ENCODE results near the gene CDH23.

The CDH23 gene

DNA sequence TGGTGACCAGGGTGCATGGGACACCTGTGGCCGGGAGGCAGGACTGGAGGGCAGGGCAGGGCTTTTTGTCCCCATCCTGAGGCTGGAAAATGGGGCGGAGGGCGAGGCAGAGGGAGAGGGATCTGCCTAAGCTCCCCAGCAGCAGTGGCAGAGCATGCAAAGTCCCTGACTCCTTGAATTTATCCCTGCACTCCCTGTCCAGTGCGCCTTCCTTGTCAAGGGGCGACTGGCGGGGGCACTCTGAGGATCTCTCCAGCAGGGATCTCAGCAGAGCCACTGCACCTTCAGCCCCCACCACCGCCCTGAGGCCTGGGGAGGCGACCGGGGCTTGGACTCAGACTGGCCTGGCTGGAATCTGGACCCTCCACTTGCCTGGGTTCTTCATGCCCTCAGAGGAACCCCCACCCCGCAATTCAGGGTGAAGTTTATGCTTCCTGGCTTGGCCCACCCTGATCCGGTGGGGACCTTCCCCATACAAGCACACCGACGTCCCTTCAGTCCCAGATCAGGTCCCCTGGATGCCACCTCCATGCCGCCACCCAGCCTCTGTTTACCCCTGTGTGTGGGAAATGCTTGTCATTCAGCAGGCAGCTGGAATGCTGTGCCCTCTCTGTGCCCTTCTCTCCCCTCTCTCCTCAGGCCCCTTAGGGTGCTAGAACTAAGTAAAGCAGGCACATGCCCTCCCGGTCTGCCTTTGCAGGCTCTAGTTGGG is 46.3 kb downstream of the CDH23 start:
- no peaks in the 10 kb centered on the region for H3K9me3 ChIP-seq (ENCODE audit: insufficient read depth, low read length)
- H3K4me3 ChIP-seq (ENCODE audit: insufficient read length, low read depth): no peak overlapping the region
- H3K36me3 ChIP-seq (ENCODE audit: insufficient read depth, insufficient read length, low read length): no peaks in the 10 kb centered on the region
- H3K27me3 ChIP-seq (ENCODE audit: insufficient read depth, insufficient read length): no peaks in the 10 kb centered on the region
- no peak for DNase-seq (ENCODE audit: low read depth, low spot score)
- H3K4me1 ChIP-seq (ENCODE audit: insufficient read depth, insufficient read length): peaks cover 2% of the 10 kb centered on the region
- no peak overlapping the region for H3K9ac ChIP-seq (ENCODE audit: insufficient read length, low read depth)
- TF ChIP-seq SUZ12 (IDR thresholded peaks at IDR 0.05; ENCODE audit: extremely low read depth, insufficient read depth, insufficient read length) (no peak), YY1 (IDR thresholded peaks at IDR 0.05; ENCODE audit: insufficient read depth, insufficient read length) (no peak), ZNF274 (IDR thresholded peaks at IDR 0.05; ENCODE audit: low read depth, low read length) (no peak)

DNA sequence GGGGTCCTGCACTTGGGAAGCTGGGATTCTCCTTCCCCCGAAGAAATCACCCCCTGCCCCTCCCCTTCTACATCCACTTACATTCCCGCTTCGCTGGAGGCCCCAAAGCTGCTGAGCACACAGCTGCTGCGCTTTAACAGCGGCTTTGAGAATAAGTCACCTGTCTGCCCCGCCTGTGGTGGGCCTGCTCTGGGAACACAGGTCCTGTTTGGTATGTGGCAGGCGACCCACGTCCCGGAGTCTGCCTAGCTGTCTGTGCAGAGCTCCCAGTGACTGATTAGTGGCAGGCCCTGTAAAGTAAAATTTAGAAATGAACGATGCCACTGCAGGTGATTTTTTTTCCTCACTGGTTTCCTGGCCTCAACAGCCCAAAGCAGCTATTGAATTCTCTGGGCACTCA is 47.0 kb downstream of the CDH23 start:
- Histone ChIP-seq H3K36me3 (ENCODE audit: insufficient read depth, insufficient read length, low read length) (no peaks in the 10 kb centered on the region), H3K9me3 (ENCODE audit: insufficient read depth, low read length) (no peaks in the 10 kb centered on the region), H3K9ac (ENCODE audit: insufficient read length, low read depth) (no peak overlapping the region), H3K27me3 (ENCODE audit: insufficient read depth, insufficient read length) (no peaks in the 10 kb centered on the region), H3K4me3 (ENCODE audit: insufficient read length, low read depth) (no peak overlapping the region), H3K4me1 (ENCODE audit: insufficient read depth, insufficient read length) (peaks cover 2% of the 10 kb centered on the region)
- no peak for TF ChIP-seq SUZ12 (IDR thresholded peaks at IDR 0.05; ENCODE audit: extremely low read depth, insufficient read depth, insufficient read length)
- no peak for TF ChIP-seq ZNF274 (IDR thresholded peaks at IDR 0.05; ENCODE audit: low read depth, low read length)
- no peak for TF ChIP-seq YY1 (IDR thresholded peaks at IDR 0.05; ENCODE audit: insufficient read depth, insufficient read length)
- DNase-seq (ENCODE audit: low read depth, low spot score): no peak

DNA sequence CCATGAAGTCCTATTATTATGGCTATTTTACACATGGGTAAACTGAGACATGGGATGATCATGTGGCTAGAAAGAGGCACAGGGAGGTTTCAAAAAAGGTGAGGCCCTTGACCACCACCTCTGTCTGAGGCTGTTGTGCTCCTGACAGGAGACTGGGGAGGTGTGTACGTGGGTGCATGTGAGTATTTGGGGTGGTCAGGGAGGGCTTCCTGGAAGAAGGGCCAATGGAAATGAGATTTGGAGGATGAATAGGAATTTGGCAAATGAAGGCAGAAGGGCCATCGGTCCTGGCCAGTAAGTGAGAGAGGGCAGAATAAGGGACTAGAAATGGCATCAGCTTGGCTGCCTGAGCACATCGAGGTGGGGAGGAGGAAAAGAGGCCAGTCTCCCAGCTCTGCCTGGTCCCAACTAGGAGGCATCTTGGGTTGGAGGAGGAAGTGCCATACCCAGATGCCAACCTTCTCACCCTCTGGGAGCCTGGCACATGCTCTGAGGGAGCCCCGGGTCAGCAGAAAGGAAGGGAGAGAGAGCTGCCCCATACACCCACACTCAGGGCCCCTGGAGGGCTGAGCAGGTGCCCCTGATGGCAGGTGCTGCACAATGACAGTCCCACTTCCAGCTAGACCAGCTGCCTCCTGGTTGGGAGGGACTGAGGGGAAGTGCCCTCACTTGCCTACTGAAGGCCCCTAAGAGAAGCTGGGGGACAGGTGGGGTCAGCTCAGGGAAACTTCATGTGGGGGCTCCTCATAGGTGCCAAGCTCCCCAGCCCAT is 47.7 kb downstream of the CDH23 start:
- no peak overlapping the region for H3K4me3 ChIP-seq (ENCODE audit: insufficient read length, low read depth)
- TF ChIP-seq YY1 (IDR thresholded peaks at IDR 0.05; ENCODE audit: insufficient read depth, insufficient read length) (no peak), SUZ12 (IDR thresholded peaks at IDR 0.05; ENCODE audit: extremely low read depth, insufficient read depth, insufficient read length) (no peak), ZNF274 (IDR thresholded peaks at IDR 0.05; ENCODE audit: low read depth, low read length) (no peak)
- no peaks in the 10 kb centered on the region for H3K36me3 ChIP-seq (ENCODE audit: insufficient read depth, insufficient read length, low read length)
- no peak overlapping the region for H3K9ac ChIP-seq (ENCODE audit: insufficient read length, low read depth)
- H3K4me1 ChIP-seq (ENCODE audit: insufficient read depth, insufficient read length): peaks cover 2% of the 10 kb centered on the region
- H3K27me3 ChIP-seq (ENCODE audit: insufficient read depth, insufficient read length): no peaks in the 10 kb centered on the region
- no peaks in the 10 kb centered on the region for H3K9me3 ChIP-seq (ENCODE audit: insufficient read depth, low read length)
- DNase-seq (ENCODE audit: low read depth, low spot score): no peak

DNA sequence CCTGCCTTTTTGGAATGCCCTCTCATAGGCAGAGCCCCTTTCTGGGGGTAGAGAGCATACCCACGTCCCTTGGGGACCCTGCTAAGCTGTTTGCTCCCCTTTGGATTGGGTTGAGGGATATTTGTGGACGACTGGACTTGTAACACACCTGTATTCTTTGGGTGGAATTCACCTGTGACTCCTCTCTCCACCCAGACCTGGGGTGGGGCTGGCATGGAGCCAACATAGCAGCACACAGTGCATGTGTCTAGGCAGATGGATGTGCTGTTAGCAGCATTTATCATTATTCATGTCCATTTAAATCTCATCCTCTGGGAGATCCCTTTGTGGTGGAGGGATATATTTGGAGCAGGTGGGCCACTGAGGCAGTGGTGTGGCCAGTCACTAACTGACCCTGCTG is 51.0 kb downstream of the CDH23 start:
- H3K27me3 ChIP-seq (ENCODE audit: insufficient read depth, insufficient read length): no peaks in the 10 kb centered on the region
- TF ChIP-seq ZNF274 (IDR thresholded peaks at IDR 0.05; ENCODE audit: low read depth, low read length) (no peak), SUZ12 (IDR thresholded peaks at IDR 0.05; ENCODE audit: extremely low read depth, insufficient read depth, insufficient read length) (no peak), YY1 (IDR thresholded peaks at IDR 0.05; ENCODE audit: insufficient read depth, insufficient read length) (no peak)
- DNase-seq (ENCODE audit: low read depth, low spot score): no peak

DNA sequence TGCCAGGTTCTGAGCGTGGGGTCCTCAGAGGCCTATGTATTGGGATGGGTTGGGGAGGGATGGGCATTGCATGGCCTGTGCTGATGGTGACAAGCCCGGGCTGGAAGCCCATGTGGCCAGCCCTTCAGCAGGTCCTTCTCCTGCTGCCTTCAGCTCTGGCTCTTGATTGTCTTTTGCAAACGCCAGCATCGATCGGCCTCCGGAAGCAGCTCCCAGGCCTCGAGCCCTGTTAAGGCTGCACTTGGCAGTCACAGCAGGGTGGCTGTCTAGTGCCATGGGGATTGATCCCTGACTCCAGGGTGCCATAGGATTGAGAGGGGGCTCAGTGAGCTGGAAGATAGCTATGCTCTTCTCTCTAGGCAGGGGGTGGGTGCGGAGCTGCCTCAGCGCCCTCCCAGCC is 51.4 kb downstream of the CDH23 start:
- Histone ChIP-seq H3K9ac (ENCODE audit: insufficient read length, low read depth) (no peak overlapping the region), H3K27me3 (ENCODE audit: insufficient read depth, insufficient read length) (no peaks in the 10 kb centered on the region), H3K9me3 (ENCODE audit: insufficient read depth, low read length) (no peaks in the 10 kb centered on the region), H3K4me1 (ENCODE audit: insufficient read depth, insufficient read length) (no peaks in the 10 kb centered on the region), H3K36me3 (ENCODE audit: insufficient read depth, insufficient read length, low read length) (no peaks in the 10 kb centered on the region), H3K4me3 (ENCODE audit: insufficient read length, low read depth) (no peak overlapping the region)
- TF ChIP-seq YY1 (IDR thresholded peaks at IDR 0.05; ENCODE audit: insufficient read depth, insufficient read length) (no peak), SUZ12 (IDR thresholded peaks at IDR 0.05; ENCODE audit: extremely low read depth, insufficient read depth, insufficient read length) (no peak), ZNF274 (IDR thresholded peaks at IDR 0.05; ENCODE audit: low read depth, low read length) (no peak)
- no peak for DNase-seq (ENCODE audit: low read depth, low spot score)

More for the DNA sequence above, 51.0 kb downstream of the CDH23 start:
- Histone ChIP-seq H3K36me3 (ENCODE audit: insufficient read depth, insufficient read length, low read length) (no peaks in the 10 kb centered on the region), H3K9me3 (ENCODE audit: insufficient read depth, low read length) (no peaks in the 10 kb centered on the region), H3K4me3 (ENCODE audit: insufficient read length, low read depth) (no peak overlapping the region), H3K9ac (ENCODE audit: insufficient read length, low read depth) (no peak overlapping the region), H3K4me1 (ENCODE audit: insufficient read depth, insufficient read length) (no peaks in the 10 kb centered on the region)

DNA sequence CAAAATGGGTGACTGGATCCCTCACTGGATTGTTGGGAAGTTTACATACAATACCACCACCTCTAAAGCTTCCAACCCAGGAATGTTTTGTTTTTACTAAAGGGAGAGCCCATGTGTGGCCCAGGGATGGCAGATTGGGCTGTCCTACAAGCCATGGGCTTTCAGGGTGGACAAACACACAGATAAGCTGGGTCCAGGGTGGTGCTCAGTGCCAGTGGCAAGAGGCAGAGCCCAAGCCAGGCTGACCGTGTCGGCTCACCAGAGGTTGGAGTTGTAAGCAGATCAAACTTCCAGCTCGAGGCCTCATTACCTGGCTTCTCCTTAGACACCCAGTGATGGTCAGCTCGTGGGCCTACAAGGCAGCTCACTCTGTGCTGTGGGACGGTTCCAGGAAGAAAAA is 52.3 kb downstream of the CDH23 start:
- Histone ChIP-seq H3K9ac (ENCODE audit: insufficient read length, low read depth) (no peak overlapping the region), H3K9me3 (ENCODE audit: insufficient read depth, low read length) (no peaks in the 10 kb centered on the region), H3K4me1 (ENCODE audit: insufficient read depth, insufficient read length) (no peaks in the 10 kb centered on the region), H3K36me3 (ENCODE audit: insufficient read depth, insufficient read length, low read length) (no peaks in the 10 kb centered on the region), H3K27me3 (ENCODE audit: insufficient read depth, insufficient read length) (no peaks in the 10 kb centered on the region), H3K4me3 (ENCODE audit: insufficient read length, low read depth) (no peak overlapping the region)
- DNase-seq (ENCODE audit: low read depth, low spot score): no peak
- no peak for TF ChIP-seq ZNF274 (IDR thresholded peaks at IDR 0.05; ENCODE audit: low read depth, low read length)
- TF ChIP-seq YY1 (IDR thresholded peaks at IDR 0.05; ENCODE audit: insufficient read depth, insufficient read length): no peak
- no peak for TF ChIP-seq SUZ12 (IDR thresholded peaks at IDR 0.05; ENCODE audit: extremely low read depth, insufficient read depth, insufficient read length)

DNA sequence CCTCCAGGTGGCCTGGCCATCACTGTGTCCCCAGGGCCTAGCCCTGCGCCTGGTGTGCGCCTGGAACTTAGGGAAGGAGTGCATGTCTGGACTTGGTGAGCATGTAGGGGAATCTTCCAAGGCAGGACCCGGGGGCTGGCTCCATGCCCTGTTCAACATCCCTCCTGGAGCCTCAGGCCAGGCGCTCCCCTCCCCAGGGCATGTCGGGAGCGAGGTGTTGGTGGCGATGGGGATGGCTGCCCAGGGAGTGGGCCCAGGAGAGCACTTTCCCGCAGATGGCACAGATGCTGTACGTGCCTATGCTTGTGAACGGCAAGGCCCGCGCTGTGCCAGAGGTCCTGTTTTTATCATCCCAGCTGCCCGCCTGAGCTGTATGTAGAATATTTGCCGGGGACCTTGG is 55.0 kb downstream of the CDH23 start:
- Histone ChIP-seq H3K4me1 (ENCODE audit: insufficient read depth, insufficient read length) (no peaks in the 10 kb centered on the region), H3K27me3 (ENCODE audit: insufficient read depth, insufficient read length) (no peaks in the 10 kb centered on the region), H3K9me3 (ENCODE audit: insufficient read depth, low read length) (no peaks in the 10 kb centered on the region), H3K9ac (ENCODE audit: insufficient read length, low read depth) (no peak overlapping the region), H3K36me3 (ENCODE audit: insufficient read depth, insufficient read length, low read length) (no peaks in the 10 kb centered on the region), H3K4me3 (ENCODE audit: insufficient read length, low read depth) (no peak overlapping the region)
- DNase-seq (ENCODE audit: low read depth, low spot score): no peak
- no peak for TF ChIP-seq YY1 (IDR thresholded peaks at IDR 0.05; ENCODE audit: insufficient read depth, insufficient read length)
- no peak for TF ChIP-seq ZNF274 (IDR thresholded peaks at IDR 0.05; ENCODE audit: low read depth, low read length)
- no peak for TF ChIP-seq SUZ12 (IDR thresholded peaks at IDR 0.05; ENCODE audit: extremely low read depth, insufficient read depth, insufficient read length)

Data from NT2/D1 (cell line).